Ramos (cell line): ENCODE measurements around the gene GAL.
"Not testable (repeated sequence)": the region's sequence is repeated elsewhere in the genome, so short reads cannot be mapped to it uniquely, and the experiment has no call there.

Source experiments
- in situ Hi-C: fragments of 300-500 bp; cut with MboI; formaldehyde crosslinking; loops from one replicate; pipeline ENCODE4 v1.14.3; 2022; ENCODE audit warnings: low sequenced_read_pairs; ENCODE audit not compliant: unreplicated experiment

GAL gene

DNA sequence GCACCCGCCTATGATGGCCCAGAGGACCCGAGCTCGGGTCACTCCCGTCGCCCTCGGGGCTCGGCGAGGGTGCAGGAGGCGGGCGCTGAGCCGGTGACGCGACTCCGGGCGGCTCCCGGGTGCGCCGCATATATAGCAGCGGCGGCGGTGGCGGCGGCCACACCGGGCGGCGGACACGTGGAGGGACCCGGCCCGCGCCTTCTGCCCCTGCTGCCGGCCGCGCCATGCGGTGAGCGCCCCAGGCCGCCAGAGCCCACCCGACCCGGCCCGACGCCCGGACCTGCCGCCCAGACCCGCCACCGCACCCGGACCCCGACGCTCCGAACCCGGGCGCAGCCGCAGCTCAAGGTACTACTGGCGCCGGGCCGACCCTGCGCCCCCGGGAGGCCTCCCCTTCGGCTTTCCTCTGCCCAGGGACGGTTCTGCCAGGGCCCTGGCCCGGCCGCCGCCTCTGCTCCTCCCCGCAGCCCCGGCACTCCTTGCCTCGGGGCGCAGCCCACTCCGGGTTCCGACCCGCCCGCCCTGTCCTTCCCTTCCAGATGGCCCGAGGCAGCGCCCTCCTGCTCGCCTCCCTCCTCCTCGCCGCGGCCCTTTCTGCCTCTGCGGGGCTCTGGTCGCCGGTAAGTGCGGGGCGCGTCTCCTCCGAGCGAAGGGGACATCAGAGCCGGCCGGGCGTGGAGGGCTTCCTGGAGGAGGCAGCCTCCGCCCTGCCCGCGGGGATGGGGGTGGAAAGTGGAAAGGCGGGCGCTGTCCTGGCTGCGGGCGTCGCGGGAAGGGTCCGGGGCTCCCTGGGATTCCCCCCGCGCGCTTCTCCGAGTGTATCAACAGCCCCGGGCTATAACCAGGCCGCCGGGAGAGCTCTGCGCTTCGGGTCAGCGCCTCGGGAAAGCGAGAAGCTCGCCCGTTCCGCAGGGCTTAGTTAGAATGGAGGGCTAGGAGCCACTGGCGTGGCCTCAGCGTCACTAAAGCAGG, at the start of gene GAL:
TSS of gene GAL (plus strand) at position 160 of the 972 bp plus-strand sequence. CDS start at position 540, 380 bp downstream.
- in situ Hi-C loops = no loop called here

- in situ Hi-C loops = not testable (repeated sequence)
Measured at GRCh38 chr11:68634606-68635005, 49.7 kb upstream of the GAL start.

DNA sequence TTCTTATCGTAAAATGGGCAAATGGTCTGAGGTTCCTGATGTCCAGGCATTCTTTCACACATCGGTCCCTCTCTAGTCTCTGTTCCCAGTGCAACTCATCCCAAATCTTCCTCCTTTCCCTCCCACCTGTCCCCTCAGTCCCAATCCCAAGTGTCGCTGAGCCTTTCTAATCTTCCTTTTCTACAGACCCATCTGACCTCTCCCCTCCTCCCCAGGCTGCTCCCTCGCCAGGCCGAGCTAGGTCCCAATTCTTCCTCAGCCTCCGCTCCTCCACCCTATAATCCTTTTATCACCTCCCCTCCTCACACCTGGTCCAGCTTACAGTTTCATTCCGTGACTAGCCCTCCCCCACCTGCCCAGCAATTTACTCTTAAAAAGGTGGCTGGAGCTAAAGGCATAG, 49.2 kb upstream of the GAL start:
- in situ Hi-C loops = not testable (repeated sequence)

DNA sequence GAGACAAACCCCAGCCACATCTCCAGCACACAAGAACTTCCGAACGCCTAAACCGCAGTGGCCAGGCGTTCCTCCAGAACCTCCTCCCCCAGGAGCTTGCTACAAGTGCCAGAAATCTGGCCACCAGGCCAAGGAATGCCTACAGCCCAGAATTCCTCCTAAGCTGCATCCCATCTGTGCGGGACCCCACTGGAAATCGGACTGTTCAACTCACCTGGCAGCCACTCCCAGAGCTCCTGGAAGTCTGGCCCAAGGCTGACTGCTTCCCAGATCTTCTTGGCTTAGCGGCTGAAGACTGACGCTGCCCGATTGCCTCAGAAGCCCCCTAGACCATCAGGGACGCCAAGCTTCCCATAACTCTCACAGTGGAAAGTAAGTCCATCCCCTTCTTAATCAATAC, 48.5 kb upstream of the GAL start:
- in situ Hi-C loops = not testable (repeated sequence)

DNA sequence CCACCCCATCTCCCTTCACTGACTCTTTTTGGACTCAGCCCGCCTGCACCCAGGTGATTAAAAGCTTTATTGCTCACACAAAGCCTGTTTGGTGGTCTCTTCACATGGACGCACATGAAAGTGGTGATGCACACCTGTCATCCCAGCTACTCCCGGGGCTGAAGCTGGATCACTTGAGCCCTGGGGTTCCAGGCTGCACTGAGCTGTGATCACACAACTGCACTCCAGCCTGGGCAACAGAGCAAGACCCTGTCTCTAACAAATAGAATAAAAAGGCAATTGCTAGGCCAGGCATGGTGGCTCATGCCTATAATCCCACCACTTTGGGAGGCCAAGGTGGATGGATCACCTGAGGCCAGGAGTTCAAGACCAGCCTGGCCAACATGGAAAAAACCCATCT, 45.0 kb upstream of the GAL start:
- in situ Hi-C loops = not testable (repeated sequence)

DNA sequence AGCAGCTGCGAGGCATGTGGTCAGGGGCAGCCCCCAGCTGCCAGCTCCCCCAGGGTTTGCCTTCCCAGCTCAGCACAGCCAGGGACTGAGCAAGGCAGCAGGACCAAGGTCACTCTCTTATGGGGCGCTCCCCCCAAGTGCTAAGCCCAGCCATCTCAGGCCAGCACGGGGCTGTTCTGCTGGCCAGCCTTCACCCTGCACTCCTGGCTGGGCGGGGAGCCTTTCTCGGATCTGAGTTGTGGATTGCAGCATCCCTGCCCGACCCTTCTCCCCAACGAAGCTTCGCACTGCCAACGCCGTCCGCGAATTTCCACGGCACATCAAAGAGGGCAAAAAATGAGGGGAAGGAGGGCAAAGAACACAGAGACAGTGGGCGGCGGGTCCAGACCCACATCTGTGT, 42.5 kb upstream of the GAL start:
- in situ Hi-C loops = no loop called here

DNA sequence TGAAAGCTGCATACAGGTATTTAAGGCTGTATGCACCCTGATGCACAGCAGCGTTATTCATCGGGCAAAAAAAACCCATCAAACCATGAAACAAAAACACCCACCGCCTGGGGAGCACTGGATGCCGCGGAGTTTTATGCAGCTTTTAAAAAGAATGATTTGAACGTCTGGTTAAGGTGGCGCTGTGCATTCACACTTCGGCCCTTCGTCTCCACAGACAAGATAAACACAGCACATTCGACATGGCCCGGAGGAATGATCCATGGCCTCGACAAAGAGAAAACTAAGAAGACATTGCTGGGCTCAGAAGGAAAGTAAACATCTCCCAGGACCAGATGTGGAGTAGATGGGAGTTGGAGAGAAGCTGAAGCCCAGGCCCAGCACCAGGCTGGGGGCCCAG, 40.8 kb upstream of the GAL start:
- in situ Hi-C loops = no loop called here

DNA sequence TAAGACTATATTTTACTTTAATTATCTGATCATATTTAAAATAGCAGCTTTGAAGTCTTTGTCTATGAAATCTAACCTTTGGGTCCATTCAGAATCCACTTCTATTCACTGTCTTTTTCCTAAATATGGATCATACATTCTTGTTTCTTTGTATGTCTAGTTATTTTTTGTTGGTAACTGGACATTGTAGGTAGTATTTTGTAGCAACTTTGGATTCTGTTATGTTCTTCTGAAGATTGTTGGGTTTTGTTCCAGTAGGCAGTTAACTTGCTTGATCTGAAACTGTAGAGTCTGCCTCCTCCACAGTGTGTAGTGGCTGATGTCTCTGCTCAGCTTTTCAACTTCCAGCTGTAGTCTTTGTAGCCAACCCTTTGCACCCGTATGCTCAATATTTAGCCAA, 37.5 kb upstream of the GAL start:
- in situ Hi-C loops = no loop called here

GRCh38 chr11:68649851-68650555, 34.3 kb upstream of the GAL start:
- in situ Hi-C loops = no loop called here

DNA sequence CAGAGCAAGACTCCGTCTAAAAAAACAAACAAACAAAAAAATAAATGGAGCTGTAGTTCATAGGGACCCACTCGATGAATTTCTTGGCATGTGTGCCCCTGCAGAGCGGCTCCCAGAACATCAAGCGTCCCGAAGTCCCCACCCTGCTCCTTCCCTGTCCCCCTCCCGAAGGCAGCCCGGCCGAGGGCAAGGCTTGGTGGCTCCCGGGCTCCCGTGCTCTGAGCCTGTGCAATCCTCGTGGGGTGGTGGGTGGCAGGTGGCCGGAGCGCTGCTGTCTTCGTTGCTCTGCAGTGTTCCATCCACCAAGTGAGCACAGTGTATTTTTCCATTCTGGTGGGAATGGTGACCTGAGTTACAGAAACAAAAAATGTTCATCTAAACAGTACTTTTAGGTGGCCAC, 33.5 kb upstream of the GAL start:
- in situ Hi-C loops = no loop called here

GRCh38 chr11:68651208-68651984, 32.9 kb upstream of the GAL start:
- in situ Hi-C loops = no loop called here

DNA sequence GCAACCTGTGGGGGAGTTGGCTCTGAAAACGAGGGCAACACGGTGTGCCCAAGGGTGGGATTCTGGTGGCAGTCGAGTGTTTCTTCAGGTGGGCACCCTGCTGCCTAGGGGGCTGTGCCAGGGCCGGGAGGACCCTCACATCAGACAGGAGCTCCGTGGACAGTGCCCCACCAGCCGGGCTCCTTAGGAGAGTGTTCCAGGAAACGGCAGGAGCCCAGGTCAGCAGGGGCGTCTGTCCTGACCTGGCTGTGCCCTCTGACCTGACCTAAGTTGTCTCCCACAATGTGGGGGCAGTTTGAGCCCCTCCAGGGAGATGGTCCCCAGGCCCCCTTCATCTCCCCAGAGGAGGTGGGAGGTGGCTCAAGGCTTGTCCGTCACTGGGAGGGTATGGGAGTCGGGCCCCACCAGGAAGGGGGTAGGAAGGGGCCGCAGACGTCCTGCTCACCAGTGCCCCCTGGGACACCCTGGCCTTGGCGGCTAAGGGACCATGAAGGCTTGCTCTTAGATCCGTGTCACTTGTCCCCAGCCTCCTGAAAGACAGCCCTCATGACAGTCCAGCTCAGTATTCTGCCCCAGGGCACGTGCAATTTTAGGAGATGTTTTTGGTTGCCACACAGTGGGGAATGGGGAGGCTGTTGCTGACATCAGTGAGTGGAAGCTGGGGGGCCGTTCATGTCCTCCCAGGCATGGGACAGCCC, 32.2 kb upstream of the GAL start:
- in situ Hi-C loops = no loop called here

DNA sequence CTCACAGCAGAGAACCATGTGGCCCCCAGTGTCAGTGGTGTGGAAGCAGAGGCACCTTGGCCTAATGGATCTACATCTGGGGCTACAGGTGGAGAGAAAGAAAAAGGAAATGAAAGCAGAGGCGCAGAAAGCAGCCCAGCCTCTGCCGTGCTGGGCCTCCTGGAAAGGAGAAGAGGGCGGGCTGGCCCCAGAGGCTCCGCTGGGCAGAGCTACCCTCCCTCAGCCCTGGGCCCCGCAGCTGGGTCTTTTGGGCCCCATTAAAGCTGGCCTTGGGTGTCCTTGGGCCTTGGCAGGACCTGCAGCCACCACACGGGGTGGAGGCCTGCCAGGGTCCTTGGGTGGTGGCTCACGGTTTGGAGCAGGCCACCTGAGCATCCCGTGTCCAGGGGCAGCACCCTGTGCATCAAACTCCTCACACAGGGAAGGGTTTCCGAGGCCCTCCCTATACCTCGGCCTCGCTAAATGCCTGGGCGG, 31.6 kb upstream of the GAL start:
- in situ Hi-C loops = no loop called here

DNA sequence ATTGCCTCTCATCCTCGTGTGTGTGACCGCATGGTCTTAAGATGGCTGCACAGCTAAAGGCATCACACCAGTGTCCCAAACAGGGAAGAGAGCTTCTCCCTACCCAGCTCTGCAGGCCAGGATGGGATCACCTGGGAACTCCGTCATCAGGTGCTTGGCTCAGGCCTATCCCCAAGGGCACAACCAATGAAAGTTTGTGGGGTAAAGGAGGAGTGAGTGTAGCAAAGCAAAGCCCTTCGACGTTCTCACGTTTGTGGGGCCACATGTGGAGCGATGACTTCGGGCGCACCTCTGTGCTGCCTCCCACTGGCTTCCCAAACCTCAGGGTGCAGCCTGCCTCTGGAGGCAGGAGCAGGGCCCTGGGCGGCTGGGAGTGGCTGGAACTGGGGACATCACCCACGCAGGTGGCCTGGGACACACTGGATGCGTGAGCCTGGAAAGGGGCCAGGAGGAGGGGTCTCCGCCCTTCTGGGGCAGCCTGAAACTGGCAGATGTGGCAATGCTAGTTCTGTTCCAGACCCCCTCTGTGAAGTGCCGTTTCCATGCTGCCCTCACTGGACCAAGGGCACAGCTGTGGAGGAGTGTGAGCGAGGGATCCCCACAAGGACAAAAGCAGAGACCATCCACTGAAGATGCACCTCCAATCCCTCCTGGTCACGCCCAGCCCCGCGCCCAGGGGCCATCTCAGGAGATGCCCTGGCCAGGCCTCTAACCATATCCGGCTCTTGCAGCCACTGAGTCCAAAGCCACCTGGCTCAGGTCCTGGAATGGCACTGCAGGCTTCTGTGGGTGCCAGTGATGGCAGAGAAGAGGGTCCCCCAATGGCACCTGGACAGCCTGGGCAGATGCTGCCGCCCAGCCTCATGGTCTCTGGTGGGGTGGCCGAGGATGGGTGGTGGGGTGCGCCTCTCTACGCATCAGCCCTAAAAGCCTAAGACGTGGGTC, 30.6 kb upstream of the GAL start:
- in situ Hi-C loops = no loop called here

DNA sequence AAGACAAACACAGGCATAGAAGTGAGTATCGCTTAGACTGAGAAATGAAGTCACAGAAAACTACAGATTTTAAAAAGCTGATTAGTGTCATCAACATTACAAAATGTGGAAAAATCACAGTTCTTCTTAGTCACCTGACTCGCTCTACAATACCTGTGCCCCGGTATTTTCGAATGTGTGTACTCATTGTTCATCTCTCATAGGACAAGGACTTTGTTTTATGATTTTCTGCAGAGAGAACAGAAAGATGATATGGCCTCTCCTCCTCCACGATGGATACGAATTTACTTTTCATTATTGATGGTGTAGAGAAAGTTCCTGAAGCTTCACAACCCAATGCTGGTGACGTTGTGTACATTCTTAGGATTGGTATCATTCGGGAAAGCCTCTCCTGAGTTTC, 29.4 kb upstream of the GAL start:
- in situ Hi-C loops = no loop called here

DNA sequence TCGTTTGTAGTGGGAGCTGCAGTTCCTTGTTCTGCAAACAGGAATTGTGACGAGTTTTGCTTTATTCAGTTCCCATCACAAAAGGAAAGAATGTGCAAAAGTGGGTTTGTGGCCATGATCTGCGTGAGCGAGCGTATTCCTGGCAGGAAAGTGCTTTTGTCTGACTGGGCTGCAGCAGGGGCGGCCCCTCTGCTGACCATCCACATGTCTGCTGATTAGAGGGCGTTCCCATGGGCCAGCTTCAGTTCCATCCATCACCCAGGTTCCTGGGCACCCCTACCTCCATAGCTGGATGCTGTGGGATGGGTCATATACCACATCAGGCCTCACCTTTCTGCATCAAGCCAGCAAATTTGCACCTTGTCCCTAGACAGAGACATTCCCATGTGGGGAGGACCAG, 28.9 kb upstream of the GAL start:
- in situ Hi-C loops = no loop called here

GRCh38 chr11:68655806-68656205, 28.5 kb upstream of the GAL start:
- in situ Hi-C loops = no loop called here

DNA sequence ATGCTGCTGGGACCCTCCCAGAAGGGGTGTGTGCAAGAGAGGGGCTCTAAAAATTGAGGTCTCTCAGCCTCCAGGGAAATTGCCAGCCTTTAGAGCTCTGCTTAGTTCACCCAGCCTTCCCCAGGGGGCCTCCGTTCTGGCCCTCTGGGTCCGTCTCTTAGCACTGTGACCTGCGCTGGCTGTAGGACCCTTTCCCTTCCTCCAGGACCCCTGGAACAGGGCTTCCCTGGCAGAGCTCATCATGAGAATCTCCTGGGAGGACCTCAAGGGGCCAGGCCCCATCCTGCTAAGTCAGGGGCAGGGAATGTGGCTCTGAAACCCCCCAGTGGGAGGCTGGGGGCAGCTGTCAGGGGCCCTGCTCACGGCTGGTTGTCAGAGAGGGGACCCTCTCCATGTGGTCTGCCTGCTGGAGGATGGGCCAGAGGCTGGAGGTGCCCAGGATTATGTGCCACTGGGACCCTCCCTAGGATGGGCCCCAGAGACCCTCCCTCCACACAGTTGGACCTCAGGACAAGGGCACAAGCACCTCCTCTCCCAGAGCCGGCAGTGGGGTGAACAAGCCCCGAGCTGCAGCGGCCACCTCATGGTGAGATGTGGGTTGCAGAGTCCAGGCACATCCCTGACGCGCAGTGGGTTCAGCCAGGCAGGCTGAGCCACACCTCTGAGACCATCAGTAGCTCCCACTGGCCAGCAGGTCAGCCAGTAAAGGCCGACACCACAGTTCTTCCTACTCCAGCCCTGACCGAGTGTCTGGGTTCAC, 27.1 kb upstream of the GAL start:
- in situ Hi-C loops = no loop called here
